ENCODE results near the gene LRRTM3. TPM values are rescaled to one million over a fixed set of nuclear protein-coding genes. Genes with fewer than 3 reads are reported as not detected.

LRRTM3 gene
- polyA plus RNA-seq, 1 of the 3 experiments (the other 2 are of a cell fraction), result not detected

- no peak for DNase-seq
- Histone ChIP-seq H4K20me1 (ENCODE audit: insufficient read depth) (no peaks in the 10 kb centered on the region), H3K4me1 (ENCODE audit: control insufficient read depth in 1 of 2, insufficient read depth in 2 of 2, low read depth in 1 of 2, low read length in 1 of 2) (no peaks in the 10 kb centered on the region), H3K79me2 (ENCODE audit: insufficient read depth) (no peaks in the 10 kb centered on the region), H3F3A (replicated peaks; ENCODE audit: insufficient read depth) (no peaks in the 10 kb centered on the region), H2AFZ (ENCODE audit: low read depth) (no peak overlapping the region), H3K27ac (ENCODE audit: low read depth in 2 of 2, low read length in 1 of 2) (no peak overlapping the region), H3K9me2 (no peaks in the 10 kb centered on the region), H3K4me2 (no peak overlapping the region), H3K9me3 (no peaks in the 10 kb centered on the region), H3K36me3 (replicated peaks in 1 of 2; ENCODE audit: control insufficient read depth in 1 of 2, insufficient read depth in 2 of 2, low read length in 1 of 2) (no peaks in the 10 kb centered on the region), H3K9ac (no peak overlapping the region), H3K4me3 (ENCODE audit: low read depth in 2 of 2, low read length in 1 of 2) (no peak overlapping the region), H3K27me3 (ENCODE audit: insufficient read depth) (no peaks in the 10 kb centered on the region)
- ChIA-PET POLR2A (no interaction called here), CTCF (no interaction called here)
- 3% methylated on average over 1 of the region's 1 CpG for WGBS (ENCODE audit: low lambda C conversion rate)
- no peak for TF ChIP-seq MAX (IDR thresholded peaks at IDR 0.05; ENCODE audit: low read depth)
- TF ChIP-seq TAF1 (IDR thresholded peaks at IDR 0.05; ENCODE audit: borderline replicate concordance, low read depth, low read length), result no peak
- TF ChIP-seq POLR2AphosphoS5 (IDR thresholded peaks at IDR 0.05; ENCODE audit: low read depth, low read length), result no peak
- no peak for TF ChIP-seq EP300 (IDR thresholded peaks at IDR 0.05; ENCODE audit: borderline replicate concordance in 1 of 2, low read depth in 1 of 2, low read length in 1 of 2)
- TF ChIP-seq MEF2A (IDR thresholded peaks at IDR 0.05; ENCODE audit: borderline replicate concordance, low read depth), result no peak
- no peak for TF ChIP-seq NRF1 (IDR thresholded peaks at IDR 0.05; ENCODE audit: low read depth, low read length)
- no peak for TF ChIP-seq REST (IDR thresholded peaks at IDR 0.05; ENCODE audit: low read depth, low read length)
- no peak for TF ChIP-seq ELF1 (IDR thresholded peaks at IDR 0.05)
- no peak for TF ChIP-seq CTCF (IDR thresholded peaks at IDR 0.05)
- no peak for TF ChIP-seq TCF12 (IDR thresholded peaks at IDR 0.05)
- no peak for TF ChIP-seq SIN3A (IDR thresholded peaks at IDR 0.05; ENCODE audit: borderline replicate concordance, low read depth, low read length)
- no peak for TF ChIP-seq RFX5 (IDR thresholded peaks at IDR 0.05; ENCODE audit: low read length)
- no peak for TF ChIP-seq MXI1 (IDR thresholded peaks at IDR 0.05; ENCODE audit: low read depth, low read length)
- TF ChIP-seq USF2 (IDR thresholded peaks at IDR 0.05; ENCODE audit: borderline replicate concordance, low read depth, low read length), result no peak
- TF ChIP-seq USF1 (IDR thresholded peaks at IDR 0.05; ENCODE audit: borderline replicate concordance, low read depth), result no peak
Measured at GRCh38 chr10:67115972-67116371, 190.1 kb downstream of the LRRTM3 start.
